NCI-H1930 (cell line): ENCODE data around the gene LOXHD1.

Experiments
- DNase-seq, 2 experiments: peaks; one replicate each; lab custom pipeline; 2025; lab: John Stamatoyannopoulos, UW

The LOXHD1 gene

DNA sequence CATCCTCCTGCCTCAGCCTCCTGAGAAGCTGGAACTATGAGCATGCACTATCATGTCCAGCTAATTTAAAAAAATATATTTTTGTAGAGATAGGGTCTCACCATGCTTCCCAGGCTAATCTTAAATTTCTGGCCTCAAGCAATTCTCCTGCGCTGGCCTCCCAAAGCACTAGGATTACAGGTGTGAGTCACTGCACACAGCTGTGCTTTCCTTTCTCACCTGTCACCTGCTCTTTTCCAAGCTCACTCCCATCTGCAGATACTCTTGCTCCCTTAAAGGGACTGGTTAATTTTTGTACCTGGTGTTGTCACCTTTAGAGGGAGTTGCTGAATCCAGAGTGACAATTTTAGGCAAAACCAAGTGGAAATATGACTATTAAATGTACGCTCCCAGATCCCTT is 178.2 kb downstream of the LOXHD1 start:
- no peak for DNase-seq

DNA sequence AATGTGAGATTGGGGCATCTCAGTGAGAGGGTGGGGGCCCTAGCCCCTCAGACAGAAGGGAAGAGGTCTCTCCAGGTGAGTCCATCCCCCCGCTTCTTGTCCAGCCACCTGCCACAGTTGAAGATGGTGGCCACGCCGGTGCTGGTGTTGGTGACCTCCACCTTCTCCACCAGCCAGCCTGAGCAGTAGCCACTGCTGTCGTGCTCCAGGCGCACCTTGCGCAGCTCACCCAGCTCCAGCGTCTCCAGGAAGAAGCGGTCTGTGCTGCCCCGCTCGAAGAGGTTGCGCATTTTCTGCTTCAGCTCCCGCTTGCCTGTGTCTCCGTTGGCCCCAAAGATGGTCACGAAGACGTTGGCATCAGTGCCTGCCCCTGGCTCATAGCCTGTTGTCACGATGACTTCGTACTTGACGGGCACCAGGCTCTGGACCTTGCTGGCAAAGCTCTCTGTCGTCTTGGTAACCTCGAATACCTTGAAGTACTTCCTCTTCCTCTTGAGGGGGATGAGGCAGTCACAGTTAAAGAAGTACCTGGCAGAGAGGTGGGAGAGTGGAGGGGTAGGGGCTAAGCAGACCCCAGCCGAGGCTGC is 179.5 kb downstream of the LOXHD1 start:
- DNase-seq, result no peak

DNA sequence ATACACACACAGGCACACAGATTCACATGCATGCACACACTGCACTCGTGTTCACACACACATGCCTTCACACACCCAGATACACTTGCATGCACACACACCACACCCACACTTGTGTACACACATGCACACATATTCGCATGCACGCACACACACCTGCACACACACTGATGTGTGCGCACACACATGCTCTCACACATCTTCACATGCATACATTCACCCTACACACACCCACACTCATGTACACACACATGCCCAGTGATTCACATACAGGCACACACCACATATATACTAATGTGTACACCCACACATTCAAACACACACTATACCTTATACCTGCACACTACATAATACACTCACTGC is 181.6 kb downstream of the LOXHD1 start:
- no peak for DNase-seq

DNA sequence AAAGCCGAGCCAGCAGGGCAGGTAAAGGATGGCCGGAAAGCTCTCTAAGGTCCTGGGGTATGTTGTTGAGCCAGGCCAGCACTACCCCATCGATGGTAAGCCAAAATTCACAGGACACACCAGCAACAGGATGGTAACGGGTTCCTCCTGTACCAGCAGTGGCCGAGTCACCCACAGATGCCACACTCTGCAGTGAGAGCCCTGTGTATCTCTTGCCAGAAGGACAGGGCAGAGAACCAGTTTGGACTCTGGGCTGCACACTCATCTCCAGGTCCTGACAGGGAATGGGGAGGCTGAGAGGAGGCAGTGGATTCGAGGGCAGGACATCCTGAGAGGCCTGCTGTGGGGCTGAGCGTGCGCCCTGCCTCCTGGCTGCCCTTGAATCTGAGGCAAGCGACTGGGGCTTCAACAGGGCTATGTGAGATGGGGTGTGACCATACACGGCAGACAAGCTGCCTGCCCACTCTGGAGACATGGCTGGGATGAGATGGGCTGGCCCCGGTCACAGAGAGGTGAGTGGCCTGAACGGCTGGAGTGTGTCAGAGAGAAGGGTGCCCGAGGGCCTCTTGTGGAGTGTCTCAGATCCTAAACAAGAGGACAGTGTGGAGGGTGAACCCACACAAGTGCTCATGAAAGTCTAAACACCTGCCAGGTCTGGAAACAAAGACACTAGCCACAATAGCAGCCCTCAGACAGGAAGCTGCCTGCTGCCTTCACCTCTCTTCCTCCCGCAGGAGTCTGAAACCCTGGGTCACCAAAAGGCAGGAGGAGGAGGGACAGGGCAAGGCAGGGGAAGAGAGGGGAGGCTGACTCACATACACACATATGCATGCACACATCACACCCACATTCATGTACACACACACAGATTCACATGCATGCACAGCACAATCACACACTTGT is 182.3 kb downstream of the LOXHD1 start:
- DNase-seq, result no peak

DNA sequence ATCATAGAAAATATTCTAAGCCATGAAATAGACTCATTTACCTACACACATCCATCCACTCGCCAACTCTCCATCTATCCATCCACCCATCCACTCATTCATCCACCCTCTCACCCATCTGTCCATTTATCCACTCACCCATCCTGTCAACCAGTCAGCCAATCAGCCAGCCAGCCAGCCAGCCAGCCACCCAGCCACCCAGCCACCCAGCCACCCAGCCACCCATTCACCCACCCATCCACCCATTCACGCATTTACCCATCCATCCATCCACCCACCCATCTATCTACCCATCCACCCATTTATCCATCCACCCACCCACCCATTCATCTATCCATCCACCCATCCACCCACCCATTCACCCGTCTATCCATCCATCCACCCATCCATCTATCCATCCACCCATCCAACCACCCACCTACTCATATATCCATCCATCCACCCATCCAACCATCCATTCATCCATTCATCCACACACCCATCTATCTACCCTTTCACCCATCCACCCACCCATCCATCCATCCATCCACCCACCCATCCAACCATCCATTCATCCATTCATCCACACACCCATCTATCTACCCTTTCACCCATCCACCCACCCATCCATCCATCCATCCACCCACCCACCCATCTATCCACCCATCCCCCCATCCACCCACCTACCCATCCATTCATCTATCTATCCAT is 185.1 kb downstream of the LOXHD1 start:
- no peak for DNase-seq

DNA sequence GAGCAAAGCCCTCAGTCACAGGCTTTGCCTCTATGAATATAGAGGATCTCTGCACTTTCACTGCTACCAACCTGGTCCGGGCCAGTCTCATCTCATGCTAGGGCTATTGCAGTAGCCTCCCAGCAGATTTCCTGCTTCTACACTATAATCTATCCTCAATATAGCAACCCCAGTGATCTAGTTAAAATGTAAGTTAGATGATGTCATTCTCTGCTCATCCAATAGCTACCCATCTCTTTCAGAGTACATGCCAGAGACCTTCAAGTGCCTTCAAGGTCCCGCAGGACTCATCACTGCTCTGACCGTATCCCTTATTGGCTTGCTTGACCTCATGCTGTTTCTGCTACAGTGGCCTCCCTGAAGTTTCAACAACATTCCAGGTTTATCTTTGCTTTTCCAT is 186.3 kb downstream of the LOXHD1 start:
- DNase-seq, result no peak

DNA sequence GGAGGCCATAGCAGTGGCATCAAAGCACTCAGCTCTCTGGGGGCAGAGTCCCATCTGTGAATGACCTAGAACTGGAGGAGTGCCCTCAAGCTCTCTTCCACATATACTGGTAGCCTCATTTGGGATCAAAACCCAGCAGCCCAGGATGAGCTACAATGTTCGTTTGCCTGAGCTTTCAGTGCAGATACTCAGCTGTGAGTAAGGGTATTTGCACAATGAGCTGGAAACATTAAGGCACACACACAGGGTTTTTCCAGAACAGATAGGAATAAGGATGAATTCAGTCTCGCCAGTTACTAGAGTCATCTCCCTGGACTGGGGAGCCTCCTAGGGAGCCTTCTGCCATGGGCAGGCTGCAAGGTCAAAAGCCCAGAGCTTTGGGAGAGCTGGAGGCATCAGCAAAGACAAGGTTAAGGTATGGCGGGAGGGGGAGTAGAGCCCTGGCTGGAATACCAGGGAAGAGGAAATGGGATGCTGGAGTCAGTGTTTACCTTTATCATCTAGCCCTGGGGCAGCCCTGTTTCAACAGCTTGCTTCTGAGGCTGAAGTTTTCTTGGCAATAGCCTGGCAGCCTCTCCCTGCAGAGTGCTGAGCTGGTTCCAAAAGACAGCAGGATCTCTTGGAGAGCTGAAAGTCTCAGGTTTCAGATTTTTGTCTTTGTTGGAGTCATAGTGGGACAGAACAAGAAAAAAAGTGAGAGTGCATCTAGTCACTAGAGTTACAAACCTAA is 187.7 kb downstream of the LOXHD1 start:
- DNase-seq, result no peak

DNA sequence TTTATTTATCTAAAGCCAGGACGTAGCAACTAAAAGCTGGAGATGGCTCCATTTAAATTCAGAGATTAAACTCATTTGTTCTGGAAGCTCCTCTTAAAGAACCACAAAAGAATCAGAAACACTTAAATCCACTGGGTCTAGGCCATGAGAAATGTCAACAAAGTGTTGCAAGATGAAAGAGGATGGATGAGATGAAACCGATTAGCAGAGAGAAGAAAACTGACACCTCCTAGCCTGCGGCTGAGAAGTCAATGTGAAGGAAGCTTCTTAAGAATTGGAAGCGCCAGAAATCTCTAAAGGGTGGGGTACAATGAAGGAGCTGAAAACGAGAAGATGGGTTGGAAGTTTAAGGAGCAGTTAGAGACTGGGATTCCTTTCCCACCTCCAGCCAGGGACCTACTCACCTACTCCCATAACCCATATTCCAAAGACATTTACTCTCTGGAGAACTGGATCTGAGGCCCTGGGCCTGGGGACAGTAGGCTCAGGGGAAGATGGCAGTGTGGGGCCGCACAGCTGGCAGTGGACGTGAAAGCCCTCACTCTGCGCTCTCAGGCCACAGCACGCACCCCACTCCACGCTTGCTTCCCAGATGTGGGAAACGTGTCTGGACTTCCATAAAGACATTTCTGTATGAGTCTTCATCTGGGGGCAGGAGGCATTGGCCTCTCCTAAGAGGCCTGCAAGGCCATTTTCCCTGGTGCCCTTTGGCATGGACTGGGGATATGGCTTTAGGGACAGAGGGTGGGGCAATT is 188.4 kb downstream of the LOXHD1 start:
- DNase-seq, result no peak

DNA sequence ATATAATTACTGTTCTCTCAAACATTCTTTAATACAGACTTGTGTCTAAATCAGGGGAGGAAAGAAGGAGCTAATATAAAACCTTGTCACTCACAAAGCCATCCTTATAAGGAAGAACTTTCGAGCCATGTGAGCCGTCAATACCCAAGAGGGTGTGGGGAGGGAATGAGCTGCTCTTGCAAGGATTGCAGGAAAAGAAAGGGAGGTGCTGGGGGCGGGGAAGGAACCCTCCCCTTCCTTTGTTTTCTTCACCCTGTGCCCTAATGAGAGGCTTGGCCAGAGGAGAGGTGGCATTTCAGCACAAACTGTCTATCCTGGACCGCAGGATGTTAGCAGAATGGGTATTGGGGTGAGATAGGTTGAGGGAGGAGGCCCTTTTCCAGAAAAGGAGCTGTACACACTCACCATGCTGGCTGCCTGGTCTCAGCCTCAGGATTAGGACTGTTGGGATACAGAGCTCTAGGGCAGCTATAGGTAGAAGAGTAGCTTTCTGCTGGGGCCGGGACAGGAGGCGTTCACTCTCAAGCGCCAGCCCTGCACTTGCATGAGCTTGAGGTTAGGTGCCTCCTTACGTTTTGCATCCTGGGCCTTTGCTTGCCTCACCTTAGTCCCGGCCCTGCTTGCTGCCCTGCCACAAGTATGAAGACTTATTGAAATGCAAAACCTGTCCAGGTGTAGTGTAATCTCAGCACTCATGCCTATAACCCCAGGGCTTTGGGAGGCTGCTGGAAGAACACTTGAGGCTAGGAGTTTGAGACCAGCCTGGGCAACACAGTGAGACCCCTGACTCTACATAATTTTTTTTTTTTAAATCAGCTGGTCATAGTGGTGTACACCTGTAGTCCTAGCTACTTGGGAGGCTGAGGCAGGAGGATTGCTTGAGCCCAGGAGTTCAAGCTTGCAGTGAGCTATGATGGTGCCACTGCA is 190.5 kb downstream of the LOXHD1 start:
- no peak for DNase-seq

DNA sequence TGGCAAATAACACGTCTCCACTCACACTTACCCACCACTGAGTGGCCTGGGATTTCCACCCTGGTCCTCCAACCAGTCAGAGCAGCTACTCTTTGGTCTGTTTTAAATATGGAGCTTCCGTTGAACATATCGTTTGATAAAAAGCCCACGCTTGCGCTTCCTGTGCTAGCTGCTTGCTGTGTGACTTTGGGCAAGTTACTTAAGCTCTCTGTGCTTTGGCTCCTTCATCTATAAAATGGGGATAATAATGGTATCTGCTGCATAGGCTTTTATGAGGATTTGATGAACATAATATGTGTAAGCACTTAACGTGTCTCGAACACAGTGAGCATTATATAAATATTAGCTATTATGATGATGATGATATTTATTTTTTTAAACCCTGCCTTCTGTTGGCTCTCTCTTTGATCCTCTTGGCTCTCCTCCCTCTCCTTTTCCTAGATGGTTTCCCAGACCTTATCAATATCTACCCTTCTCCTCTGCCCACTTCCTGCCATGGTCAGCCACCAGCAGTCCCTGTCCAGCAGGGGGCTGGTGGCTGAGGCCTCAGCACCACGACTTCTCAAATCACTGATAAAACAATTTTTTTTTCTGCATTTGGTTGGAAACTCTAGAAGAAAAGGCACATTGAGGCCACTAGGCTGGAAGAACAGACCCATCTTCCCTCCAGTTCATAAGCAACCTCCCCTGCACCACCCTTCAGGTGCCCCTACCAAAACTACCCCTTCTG is 191.9 kb downstream of the LOXHD1 start:
- DNase-seq, result no peak

DNA sequence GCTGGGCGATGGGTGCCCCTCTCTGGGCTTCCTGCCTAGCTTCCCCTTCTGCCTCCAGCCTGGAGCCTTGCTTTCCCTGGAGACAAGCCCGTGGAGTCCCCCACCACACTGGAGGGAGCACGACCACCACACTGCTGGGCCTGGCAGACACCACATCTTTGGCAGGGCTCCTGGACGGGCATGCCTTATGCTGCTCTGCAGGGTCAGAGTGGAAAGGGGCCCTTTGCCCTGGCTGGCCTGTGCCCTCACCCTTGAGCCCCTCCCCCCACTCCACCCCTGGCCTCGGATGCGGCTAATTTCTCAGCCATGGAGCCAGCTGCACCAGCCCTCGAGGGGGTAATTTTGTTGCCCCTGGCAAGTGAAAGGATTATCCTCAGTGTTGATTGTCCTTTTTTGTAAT is 194.5 kb downstream of the LOXHD1 start:
- DNase-seq, result no peak

DNA sequence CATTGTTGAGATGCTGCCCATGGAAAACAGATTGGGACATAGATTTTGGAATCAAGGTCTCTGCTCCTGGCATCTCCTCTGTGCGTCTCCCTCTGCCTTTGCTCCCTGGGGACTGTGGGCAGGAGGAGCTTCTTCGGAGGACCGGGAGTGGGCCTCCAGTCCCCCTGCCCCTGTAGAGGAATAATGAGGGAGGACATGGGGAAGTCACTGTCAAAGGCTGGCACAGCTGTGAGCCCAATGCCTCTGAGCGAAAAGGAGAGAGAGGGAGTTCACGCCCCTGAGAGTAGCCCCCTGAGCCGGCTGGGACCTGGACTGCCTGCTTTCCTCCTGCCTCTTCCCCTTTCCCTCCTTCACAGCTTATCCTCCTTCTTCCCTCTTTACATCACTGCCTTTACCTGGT is 195.0 kb downstream of the LOXHD1 start:
- no peak for DNase-seq

DNA sequence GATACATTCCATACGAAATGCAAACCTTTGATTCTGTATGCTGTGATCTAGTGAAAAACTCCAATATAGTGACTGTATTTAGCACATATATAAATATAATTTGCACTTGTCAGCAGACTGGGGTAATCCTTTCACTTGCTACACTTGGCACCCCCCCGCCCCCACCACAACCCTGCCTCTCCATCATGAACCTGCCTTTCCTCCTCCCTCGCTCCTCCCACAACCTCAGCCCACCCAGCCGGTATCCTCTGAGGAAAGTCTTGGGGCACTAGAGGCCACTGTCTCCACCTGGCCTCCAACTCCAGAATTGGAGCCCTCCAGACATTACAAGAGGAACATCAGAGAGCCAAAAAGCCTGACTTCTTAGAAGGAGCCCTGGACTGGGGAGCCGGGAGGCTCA is 196.3 kb downstream of the LOXHD1 start:
- DNase-seq, result no peak

DNA sequence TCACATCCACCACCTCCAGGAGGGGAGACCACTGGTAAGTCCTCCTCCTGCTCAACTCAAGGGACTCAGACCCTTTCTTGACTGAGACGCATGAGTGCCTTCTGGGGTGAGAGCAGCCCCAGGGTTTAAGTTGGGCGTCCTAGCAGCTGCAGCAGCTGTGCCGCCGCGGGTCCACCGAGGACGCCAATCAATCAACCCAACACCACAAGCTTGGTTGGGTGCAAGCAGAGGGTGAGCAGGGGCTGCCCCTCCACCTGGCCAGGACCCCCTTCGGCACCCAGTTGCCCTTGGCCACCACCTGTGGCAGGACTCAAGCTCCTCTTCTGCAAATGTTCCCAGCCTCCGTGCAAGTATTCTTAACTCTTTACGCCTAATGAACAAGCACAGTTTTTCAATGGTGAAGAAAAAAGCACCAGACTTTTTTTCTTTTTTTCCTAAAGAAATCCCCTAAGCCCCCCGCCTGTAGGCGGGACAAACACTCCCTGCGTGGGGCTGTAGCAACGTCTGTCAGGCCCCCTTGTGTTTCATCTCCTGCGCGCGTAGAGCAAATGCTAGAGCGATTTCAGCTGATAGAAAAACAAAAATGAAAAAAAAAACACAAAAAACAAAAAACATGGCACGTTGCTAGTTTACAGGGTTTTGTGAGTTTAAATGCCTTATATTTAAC is 197.1 kb downstream of the LOXHD1 start:
- DNase-seq, result no peak

DNA sequence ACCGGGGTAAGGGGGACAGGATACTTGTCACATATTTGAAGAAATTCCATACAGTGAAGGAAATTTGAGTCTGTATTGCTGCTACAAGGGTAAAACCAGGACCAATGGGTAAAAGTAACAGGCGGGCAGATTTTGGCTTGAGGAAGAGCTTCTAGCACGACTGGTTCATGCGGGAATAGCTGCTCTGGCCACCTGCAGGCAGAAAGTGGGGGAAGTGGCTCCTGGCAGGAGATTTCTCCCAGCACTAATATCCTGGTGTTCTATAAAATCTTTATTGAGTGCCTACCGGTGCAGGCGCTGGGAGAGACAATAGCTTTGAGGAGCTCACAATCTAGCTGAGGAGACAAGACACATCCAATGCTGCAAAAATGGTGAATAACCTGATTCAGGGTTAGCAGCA is 198.5 kb downstream of the LOXHD1 start:
- DNase-seq, result no peak

DNA sequence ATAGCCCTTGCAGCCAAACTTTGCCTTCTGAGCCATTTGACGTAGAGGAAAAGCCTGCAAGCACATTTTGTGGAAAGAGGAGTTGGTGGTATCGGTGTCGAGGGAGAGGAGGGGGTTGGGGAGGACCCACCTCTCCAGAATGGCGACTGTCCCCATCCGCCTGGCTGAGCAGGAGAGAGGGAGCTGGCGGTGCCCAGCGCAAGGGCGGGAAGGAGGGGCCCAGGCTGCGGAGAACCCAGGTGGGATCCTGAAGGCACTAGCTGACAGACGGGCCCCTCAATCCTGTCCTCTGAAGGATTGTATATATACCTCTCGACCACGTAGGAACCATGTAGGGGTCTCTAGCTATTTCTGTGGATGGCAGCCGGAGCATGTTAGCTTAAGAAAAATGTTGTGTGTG is 200.3 kb downstream of the LOXHD1 start:
- DNase-seq, result no peak

DNA sequence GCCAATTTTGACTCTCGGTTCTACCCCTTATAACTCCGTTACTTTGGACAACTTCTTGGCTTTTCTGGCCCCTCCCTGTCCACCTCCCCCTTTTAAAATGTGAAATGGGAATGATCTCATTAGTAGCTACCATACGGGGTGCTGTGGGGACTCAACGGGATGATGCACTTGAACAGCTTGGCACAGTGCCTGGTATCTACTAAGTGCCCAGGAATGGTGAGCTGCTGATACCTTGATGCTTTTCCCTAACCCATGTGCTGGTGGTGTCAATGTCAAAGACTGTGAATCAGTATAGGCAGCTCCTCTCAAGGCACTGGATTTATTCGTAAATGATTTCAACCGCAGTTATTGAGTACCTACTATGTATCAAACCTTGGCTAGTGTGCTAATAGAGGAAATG is 204.2 kb downstream of the LOXHD1 start:
- no peak for DNase-seq

DNA sequence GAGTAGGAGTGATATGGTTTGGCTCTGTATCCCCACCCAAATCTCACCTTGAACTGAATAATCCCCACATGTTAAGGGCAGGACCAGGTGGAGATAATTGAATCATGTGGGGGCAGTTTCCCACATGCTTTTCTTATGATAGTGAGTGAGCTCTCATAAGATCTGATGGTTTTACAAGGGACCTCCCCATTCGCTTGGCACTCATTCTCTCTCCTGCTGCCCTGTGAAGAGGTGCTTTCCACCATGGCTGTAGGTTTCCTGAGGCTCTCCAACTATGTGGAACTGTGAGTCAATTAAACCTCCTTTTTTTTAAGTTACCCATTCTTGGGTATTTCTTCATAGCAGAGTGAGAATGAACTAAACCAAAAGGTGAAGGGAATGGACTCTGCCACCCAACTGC is 207.5 kb downstream of the LOXHD1 start:
- no peak for DNase-seq

DNA sequence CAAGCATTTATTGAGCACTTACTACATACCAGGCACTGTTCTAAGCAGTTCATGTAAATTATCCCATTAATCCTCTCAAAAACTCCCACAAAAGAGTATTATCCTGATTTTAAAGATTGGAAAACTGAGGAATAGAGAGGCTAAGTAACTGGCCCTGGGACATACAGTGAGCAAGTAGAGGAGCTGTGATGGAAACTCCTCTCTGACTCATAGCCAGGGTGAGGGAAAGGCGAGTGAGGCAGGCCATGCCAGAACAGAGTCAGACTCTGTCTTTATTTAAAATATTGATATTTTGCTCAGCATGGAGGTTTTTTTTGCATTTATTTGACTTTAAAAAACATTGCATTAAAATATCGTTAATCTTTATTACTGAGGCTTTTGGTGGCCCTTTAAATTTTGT is 208.0 kb downstream of the LOXHD1 start:
- DNase-seq, result no peak
